ENCODE measurements around the gene RGL1.

RGL1 gene

DNA sequence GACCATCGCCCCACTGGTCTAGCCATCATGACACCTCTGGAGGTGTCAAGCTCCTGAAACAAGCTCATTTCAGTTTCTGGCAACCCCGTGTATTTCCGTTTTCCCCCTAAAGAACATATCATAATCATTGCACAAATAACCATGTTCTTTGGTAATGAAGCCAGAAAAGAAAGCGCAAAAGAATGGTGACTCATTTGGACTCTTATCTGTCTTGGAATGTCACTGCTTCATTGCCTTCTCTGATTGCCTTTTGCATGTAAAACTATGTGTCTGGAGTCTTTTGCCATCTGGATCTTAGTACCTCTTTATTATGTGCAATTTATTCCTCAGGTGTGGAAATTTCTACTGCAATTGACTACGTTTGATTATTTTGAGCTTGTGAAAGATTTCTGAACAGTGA is 122.1 kb downstream of the RGL1 start:
- no peak for DNase-seq

DNA sequence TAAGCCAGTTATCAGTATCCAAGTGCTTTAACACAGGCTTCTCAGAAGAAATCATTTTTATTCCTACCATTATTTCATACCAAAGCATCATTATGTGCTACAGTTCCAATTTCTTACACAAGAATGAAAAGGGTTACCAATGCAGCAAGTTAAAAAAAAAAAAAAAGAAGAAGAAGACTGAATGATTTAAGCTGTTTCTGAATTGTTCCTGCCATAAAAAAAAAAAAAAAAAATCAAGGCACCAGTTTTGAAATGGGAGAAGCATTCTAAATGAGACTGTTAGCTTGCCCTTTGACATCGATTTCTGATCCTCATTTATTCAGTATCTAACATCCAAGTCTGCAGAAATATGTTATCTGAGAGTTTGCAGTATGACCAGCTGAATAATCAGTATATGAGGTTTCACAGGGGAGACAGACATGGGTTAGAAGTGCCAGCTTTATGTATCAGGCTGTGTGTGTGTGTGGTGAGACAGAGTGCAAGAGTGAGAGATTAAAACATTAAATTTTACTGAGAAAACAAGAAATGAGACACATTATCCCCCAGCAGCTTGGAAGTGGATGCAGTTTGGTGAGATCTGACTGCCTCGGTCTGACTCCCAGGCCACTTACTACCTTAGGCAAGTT is 126.8 kb downstream of the RGL1 start:
- DNase-seq = no peak

DNA sequence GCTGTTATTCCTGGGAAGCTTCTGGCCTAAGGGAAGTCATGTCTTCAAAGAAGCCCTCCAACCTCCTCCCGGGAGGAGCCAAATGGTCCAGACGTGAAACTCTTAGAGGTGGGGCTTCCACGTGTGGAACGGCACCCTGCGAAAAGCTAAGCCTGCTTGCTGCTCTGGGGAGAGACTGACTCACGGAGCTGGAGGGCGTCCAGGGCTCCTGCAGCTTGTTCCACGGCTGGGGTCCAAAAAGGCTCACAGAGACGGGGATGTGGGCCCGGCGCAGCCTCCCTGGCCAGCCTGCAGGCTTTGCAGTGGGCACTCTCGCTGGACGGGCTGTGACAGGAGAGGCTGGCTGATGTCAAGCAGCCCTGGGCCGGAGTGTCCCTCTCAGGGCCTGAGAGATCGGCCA is 127.5 kb downstream of the RGL1 start:
- DNase-seq = no peak

DNA sequence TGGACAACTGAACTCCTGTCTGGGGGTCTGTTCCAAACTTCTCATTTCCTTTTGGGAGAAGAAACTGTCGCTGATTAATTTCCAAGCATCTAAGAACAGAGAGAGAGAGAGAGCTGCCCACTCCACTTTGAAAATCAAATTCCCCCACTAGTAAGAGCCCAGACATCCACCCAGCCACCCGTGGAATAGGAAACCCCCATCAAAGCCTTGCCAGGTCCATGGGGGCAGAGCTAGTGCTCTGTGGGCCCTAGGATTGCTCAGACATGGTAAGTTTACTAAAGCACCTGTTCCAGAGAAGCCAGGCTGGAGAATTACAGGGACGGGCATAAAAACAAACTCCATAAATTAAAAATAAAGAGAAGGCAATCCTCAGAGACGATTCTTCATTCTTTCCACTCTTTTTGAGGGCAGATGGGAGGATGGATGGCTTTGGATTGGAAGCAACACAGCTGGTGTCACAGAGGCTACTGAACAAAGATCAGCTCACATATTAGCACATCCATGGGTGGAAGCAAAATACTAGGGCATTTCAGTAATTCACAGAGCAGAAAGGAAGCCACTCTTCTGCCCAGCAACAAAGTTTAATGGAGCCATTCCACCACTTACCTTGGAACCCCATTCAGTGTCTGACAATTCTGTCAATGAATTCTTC is 128.7 kb downstream of the RGL1 start:
- DNase-seq = no peak

DNA sequence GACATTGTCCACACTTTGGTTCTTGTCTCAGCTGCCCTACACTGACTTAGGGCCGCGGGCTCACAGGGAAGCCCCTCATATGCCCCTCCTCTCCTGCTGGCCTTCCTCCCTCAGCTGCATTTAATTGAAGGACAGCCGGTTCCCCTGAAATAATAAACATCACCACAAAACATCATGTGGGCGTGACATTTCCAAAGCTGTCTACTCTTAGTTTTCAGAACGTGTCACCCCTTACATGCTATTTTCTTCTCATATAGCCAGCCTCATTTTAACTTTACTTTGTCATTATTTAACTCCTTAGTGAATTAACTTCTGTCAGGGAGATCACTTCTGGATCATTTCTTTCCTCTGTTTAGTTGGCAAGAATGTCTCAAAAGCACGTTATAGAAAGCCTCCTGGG is 129.4 kb downstream of the RGL1 start:
- no peak for DNase-seq

DNA sequence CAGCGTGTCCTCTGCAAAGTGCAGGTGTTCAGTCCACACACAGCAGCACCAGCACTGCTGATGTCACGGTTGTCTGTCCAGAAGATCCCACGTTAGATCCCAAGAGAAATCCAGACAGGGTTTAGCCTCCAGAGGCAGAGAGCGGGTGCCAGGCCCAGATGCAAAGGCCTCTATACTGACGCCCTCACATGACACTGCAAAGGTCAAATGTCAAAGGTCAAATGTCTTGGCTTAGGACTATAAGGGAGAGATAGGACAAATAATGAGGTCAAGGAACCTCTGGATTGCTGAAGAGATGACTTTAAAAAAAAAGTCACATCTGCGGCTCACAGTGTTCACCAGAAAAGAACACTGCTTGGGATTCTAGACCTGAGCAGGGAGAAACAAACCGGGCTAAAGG is 131.1 kb downstream of the RGL1 start:
- DNase-seq = no peak

DNA sequence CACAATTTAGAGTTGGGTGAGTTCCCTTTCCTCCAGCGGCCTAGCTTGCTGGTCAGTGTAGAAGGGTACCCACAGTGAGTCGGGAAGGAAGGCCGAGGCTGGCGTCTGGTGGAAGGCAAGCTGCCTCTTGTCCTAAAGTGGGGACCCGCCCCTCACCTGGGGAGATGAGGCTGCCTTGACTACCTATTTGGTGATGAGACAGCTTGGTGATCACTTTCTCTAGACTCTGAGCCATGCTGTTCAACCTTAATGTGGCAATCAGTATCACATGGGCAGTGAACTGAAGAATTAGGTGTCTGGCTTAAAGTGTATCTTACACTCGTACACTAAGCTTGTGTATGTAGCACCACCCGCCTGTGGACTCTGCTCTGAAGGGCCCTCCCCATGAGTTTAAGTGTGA is 131.9 kb downstream of the RGL1 start:
- DNase-seq = no peak

DNA sequence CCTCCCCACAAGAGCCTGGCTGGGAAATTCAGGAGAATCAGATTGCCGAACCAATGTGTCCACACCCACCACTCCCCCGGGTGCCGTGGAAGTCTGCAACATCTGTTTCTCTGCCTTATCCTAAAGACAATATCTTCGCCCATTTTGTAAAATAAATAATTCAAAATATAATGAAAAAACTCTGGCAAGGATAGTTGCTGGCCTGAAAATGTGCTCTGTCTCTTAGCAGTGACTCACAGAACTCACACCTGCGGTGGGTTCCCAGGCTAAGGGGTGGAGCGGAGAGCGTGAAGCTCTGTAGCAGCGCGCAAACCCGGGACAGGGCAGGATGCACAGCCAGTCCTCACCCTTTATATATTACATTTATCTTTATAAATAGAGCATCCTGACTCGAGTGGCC is 132.7 kb downstream of the RGL1 start:
- DNase-seq = no peak

DNA sequence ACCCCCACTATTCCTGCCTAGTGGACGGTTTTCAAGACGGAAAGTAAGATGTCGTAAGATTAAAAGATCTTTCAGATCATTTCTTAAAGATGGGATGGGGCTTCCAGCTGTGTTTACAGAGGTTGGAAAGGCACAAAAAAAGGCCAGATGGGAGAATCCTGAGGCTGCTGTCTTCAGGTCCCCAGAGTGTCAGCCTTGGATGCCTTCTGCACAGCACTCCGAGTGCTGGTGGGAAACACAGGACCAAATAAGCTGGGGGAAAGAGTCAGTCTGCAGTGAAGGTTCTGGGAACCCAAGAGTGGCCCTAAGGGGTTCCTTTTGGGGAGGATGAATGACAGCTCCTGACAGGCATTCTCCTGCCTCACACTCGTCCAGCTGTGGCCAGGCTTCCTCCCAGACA is 136.1 kb downstream of the RGL1 start:
- DNase-seq = no peak

DNA sequence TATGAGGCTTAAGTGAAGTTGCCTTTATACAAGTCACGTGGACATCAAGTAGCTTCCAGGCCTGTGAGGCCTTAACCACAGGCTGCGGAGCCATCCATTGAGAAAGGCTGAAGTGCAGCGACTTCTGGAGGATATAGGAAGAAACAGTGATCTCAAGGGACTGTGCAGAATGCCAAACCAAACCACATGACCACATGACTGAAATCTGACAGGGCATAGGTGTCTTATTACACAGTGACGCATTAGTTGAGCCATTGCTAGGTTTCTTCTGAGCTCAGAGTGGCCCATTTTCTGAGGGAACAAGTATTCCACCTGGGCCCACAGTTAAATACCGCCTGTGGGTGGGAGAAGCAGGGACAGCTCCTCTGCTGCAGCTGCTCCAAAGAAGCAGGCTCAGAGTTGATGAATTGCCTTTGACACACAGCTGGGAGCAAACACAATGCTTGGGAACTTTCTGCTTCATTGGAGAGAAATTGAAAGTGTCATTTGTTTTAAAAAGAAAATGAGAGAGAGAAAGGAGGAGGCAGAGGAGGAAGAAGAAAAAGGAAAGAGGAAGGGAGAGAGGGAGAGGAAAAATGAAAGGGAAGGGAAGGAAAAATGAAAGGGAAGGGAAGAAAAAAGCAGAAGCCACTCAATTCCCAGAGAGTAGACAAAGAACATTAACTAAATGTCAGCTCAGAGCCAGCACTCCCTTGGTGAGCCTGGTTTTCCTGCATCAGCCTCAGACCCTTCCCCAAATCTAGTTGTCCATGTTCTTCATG is 138.2 kb downstream of the RGL1 start:
- no peak for DNase-seq

DNA sequence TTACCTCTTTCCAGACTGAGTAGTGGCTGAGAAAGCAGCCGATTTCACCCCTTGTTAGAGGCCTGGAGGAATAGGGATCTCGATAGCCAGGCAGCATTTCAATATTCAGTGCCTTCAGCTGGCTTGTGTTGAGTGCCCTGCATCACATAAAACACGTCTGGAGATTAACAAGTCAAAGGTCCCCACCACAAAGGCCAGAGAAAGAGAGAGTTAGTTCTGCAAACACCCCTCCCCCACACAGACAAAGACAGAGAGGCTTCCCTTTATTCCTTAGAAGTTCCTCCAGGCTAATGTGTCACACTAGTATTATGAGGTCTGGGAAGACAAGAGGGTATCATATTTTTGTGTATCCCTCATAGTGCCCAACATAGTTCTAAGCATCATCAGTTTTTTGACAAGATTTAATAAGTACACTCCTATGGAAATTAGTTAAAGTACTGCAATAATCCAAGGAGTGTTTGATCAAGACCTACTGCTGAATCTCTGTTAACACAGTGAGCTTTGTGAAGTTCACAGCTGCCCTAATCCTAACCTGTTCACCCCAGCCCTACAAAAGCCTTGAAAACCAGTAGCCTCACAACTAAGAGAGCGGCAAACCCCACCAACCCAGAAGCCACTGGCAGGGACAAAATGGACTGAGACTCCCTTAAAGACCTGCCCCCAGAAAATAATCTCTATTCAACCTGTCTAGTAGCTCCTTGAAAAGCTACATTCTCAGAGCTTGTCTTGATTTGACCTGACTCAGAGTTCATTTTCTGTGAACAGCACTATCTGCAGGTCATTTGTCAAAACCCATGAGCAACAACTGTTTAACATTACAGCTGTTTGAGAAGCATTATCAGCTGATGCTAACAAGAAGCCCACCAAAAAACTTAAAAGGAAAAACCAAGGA is 140.8 kb downstream of the RGL1 start:
- DNase-seq = no peak

DNA sequence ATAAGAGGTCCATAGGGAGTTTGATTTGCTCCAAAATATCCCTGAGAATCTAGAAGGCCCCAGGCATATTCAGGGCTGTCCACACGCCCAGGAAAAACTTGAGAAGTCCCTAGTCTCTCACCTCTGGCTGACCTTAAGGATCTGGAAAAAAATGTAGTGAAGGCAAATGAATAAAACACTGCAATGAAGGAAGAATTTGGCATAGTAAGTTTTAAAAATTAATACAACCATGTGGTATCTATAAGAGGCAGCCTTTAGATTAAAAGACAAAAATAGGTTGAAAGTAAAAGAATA is 141.3 kb downstream of the RGL1 start:
- DNase-seq = no peak

DNA sequence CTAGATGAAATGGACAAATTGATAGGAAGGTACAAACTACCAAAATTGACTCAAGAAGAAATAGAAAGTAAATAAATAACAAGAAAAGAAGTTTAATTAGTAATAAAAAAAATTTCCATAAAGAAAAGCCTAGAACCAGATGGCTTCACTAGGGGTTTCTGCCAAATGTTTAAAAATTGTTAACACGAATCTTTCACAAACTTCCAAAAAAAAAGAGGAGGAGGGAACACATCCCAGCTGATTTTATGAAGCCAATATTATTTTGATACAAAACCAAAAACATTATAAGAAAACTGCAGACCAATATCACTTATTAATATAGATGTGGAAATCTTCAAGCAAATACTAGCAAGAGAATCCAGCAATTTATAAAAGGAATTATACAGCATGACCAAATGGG is 143.1 kb downstream of the RGL1 start:
- no peak for DNase-seq

DNA sequence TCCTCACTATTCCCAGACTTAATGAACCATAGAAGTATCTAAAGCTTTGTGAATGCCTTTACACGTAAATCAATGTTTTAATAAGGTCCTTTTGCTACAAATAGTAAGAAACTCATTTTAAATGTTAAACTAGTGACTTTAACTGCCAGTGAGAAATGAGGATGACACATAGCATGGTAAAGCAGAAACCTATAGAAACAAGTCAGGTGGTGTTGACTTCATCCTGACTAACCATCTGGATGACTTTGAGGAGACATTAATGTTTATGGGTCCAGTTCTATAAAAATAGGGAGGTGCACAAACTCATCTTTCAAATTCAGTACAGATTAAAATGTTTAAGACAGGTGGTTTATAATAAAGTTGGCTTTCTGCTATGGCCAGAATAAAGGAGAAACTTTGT is 147.2 kb downstream of the RGL1 start:
- no peak for DNase-seq

DNA sequence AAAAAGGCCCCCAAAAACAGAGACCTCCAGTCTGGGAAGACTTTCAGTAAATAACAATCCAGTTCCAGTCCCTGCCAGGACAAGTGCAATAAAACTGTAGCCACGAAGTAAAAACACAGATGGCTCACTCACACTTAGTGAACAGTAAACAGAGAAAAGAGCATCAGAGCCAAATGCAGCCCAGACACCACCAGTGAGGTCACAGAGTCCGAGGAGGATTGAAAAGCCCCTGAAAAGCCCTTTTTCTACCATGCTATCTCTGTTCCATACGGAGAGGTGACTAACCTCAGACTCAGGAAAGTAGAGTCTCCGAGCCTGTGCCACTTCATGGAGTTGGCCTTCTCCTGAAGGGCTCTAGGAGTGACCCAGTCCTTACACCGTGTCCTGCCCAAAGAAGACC is 148.1 kb downstream of the RGL1 start:
- no peak for DNase-seq

DNA sequence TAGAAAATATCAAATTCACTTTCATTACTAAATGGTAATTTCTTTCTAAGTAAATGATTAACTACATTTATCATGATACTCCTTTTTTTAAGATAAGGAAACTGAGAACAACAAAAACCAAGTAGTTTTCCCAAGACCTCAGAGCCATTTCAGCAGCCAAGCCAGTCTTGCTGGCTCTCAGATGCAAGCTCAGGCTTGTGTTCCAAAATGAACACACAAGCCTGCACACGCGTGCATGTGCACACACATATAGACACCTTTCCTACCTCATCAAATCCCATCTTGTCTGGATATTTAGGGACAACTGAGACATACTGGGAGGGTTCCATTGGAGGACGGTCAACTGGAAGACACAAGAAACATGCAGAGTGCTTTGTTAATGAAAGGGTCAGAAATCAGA is 149.6 kb downstream of the RGL1 start:
- no peak for DNase-seq

DNA sequence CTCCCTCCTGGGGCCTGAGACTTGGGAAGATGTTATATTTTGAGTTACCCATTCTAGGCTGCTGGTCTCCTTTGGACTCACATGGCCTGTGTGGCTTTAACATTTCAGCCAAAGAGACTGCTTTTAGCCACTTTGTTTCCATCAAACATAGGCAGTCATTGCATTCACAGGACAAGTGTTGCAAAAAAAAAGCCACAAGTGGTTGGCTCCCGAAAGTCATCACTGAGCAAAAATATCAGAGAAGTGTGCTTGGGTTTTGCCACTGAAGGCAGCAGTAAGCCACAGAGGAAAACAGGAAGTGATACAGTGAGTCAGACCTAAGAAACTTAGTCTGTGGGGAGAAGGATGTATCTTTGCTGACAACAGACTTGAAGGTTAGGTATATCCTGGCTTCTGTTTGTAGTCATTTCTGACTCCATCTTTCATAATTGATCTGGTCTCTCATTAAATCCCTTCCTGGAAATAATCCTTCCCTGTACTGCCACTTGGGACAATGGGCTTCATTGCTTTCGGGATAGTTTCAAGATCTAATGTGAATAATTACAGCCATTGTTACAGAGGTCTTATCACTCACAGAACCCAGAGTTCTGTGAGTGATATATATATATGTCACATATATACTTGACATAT is 151.8 kb downstream of the RGL1 start:
- peak; percentile 94 for DNase-seq

DNA sequence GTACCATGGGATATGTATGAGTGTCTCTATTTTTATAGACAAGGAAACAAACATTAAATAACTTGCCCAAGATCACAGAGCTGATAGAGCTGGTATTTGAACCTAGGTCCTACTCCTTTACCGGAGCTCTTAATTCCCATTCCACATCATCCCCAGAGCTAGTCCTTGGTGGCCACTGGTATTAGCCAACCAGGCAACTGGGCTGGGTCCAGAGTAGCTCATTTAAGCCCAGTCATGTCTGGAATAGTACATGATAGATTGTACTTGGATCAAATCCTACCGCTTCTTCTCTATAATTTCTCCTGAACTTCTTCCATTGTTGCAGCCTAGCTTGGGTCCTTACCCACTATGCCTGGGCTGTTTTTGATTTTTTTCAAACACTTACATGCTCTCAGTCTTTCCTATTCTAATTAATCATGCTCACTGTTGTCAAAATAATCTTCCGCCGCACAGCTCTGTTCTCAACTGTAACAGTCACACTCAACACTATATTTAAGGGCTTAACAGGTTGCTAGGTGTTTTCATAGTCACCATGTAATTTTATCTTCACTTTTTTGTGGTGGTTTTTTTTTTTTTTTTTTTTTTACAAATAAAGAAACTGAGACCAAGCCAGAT is 152.4 kb downstream of the RGL1 start:
- DNase-seq = no peak

DNA sequence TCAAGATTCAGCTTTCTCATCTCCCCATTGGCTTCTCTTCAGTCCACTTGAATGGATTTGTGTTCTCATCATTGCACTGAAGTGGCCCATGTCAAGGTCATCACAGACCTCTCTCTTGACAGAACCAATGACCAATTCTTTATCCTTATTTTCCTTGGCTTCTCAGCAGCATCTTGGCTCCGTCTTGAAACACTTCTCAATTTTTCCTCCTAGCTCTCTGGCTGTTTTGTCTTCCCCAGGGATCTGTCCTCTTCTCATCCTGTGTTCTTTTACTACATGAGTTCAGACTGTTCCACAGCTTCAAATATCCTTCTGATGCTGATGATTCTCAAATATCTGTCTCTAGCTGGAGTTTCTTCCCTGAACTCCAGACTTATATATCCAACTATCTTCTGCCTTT is 154.0 kb downstream of the RGL1 start:
- no peak for DNase-seq

DNA sequence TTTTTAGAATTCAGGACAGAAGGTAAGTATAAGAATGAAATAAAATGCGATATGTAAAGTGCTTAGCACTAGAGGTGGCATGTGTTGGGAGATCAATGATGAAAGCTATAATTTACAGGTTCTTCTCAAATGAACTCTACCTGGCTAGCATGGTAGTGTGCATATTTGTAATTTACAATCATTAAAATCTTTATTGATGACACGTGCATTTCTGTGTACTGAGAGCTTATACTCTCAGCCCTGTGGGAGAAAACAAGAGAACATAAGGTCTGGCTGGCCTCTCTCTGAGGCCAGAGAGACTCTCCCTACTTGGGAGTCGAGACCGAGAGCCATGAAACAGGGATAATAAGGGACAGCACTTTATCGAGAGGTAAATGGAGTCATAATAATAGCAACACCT is 156.2 kb downstream of the RGL1 start:
- no peak for DNase-seq

DNA sequence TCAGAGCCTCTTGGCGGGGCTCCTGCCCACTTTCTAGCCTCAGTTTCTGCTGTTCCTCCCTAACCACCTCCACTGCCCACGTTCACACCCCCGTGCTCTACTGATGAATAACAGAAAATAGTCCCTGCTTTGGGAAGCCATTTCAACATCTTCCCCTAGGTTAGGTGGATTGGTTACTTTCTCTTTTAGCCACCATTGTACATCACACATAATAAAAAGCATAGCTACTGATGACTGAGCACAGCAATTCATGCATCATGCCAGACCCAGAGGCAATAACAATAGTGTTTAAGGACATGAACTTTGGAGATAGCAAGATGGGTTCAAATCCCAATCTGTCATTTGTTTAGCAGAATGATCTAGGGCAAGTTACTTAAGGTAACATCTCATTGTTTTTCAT is 158.0 kb downstream of the RGL1 start:
- peak; percentile 17 for DNase-seq

DNA sequence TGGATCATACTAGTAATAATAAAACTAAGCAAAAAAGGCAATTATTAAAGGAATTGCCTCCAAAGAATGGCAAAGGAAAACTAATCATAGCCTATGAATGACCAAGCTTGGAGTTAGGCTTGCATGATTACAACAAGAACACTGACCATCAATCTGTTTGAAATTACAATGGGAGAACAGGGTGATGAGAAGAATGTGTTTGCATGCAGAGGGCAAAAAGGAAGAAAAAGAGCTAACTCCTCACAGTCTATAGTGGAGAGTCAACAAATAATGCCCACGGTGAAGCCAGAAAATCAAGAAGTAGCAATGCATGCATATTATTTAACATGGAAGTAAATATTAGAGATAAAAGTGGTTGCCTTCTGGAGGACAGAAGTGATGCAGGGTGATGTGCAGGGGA is 160.8 kb downstream of the RGL1 start:
- no peak for DNase-seq

DNA sequence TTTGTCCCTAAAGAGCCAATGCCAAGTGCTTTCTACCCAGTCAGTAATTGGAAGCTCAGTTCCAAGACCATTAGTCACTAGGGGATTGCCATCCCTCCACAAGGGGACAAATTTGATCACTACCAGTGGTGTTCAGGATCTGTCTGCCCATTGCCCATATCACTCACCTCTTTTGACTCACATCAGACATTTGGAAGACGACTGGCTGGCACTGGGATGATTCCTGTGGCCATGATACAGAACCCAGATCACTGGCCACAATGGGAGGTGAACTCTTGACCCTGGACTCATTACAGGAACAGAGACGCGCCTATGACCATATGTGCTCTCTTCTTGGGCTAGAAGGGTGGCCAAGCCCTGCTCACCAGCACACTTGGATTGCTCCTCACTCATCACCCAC is 161.6 kb downstream of the RGL1 start:
- no peak for DNase-seq
